GM18526 (cell line): ENCODE data around the gene FIZ1.

Experiments used
- POLR2A ChIP-seq: IDR thresholded peaks from 3 replicates; pipeline ENCODE4 v1.6.1; 2011; ENCODE audit not compliant: insufficient read length; ENCODE audit errors: extremely low read depth

FIZ1 gene

DNA sequence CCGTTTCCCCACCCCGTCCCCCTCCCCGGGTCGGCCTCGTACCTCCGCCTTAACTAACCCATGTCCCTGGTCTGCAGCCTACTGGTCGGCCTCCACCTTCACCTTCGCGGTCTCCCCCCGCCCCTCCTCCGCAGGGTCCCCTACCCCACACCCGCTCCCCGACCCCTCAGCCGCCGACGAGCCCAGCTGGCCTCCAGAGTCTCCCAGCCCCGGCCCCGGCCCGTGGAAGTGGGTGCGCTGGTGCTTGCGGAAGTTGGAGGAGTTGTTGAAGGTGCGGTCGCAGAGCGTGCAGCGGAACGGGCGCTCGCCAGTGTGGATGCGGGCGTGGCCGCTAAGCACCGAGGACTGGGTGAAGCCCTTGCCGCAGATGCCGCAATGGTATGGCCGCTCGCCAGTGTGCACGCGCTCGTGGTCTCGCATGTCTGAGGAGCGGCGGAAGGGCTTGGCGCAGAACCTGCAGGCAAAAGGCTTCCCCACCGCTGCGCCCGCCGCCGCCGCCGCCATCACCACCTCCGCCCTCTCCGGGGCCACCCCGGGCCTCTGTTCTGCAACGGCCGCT is 22.4 kb upstream of the FIZ1 start:
- no peak for TF ChIP-seq POLR2A

DNA sequence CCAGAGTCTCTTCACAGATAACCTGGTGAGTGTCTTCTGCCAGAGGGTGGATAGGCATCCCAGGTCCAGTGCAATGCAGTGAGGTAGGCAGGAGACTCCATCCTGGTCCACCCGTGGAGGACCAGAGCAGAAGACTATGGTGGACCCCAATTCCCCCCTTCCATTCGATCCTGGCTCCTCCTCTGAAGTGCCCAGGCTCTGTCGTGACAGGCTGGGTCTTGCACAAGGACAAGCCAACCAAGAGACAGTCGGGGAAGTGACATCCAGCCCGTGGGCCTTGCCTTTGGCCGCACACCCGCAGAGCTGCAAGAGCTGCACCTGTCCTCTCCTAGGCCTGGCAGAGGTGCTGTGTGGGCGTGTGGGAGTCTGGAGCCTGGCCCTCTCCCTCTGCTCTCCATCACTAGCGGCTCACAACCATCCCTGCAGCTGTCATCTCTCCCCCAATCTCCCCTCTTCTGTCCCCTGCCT is 21.9 kb upstream of the FIZ1 start:
- TF ChIP-seq POLR2A: no peak

DNA sequence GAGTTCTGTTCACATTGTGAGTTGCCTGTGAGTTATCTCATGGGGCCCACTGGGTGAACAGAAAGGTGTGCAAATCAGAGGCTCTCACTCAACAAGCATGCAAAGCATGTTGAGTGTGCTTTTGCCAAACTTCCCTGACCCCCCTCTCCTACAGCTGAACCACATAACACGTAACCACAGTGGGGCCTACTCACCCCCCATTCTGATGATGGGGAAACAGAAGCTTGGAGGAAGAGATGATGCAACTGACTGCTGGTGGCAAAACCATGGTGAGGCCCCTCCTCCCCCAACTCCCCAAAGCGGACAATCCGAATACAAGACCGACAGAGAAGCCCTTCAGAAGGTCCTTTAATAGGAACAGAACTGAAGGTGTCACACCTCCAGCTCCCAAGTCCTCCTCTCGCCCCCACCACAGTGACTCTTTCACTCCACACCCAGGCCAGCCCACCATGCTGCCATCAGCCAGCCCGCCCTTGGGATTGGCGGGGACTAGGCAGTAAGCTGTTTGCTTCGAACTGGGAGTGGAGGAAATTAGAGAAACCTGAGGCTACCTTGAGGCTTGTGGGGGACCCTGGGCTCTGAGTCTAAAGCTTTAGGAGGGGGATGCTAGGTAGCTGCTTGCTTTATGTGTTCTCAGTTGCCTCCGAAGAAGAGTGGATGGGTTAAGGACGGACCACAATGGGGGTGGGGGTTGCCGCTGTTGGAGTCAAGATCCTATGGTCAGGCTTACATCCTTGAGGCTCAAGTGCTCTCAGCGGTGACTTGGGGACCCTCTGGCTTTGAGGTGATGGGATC is 21.3 kb upstream of the FIZ1 start:
- no peak for TF ChIP-seq POLR2A

DNA sequence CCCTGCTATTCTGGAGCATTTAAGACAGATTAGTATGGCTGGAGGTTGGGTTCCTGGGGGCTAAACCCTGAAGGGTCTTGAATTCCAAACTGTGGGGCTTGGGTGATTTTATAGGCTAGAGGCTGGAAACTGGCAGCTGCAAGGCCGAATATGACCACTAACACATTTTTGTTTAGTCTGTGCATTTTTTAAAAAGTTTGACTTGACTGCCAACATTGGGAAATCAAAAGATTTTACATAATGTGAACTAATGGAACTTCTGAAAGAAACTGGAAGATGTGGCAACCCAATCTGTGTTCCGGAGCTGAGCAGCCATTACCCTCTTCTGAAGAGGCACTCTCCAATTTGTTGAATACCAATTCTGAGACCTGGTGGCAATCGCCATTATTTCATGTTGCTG is 20.0 kb upstream of the FIZ1 start:
- no peak for TF ChIP-seq POLR2A

DNA sequence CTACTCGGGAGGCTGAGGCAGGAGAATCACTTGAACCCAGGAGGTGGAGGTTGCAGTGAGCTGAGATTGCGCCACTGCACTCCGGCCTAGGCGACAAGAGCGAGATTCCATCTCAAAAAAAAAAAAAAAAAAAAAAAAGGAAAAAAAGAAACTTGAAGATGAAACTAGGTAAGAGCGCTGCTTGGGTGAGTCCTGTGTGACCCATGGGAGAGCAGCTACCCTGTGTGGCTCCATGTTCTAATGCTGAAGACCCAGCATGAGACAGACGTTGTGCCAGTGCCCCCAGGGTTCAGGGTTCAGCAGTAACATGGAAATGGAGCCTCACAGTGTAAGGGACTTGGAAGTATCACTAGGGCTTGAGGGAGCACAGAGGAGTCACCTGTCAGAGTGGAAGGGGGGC is 19.1 kb upstream of the FIZ1 start:
- TF ChIP-seq POLR2A: no peak

DNA sequence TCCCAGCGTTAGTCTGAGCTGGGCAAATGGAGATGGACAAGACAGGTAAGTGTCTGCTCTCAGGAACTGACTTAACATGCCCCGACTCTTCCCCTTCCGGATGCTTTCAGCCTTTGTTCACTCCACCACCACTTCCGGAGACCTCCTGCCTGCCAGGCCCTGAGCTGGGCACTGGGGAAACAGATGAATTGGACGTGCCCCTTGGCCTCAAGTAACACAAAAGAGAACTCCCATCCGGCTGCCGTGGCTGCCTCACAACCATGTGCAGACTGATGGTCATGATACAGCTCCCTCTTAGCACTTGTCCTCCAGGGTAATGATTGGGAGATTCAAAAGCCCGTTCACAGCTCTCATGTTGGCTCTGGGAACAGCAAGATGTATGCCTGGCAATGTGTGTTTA is 18.1 kb upstream of the FIZ1 start:
- TF ChIP-seq POLR2A: no peak

DNA sequence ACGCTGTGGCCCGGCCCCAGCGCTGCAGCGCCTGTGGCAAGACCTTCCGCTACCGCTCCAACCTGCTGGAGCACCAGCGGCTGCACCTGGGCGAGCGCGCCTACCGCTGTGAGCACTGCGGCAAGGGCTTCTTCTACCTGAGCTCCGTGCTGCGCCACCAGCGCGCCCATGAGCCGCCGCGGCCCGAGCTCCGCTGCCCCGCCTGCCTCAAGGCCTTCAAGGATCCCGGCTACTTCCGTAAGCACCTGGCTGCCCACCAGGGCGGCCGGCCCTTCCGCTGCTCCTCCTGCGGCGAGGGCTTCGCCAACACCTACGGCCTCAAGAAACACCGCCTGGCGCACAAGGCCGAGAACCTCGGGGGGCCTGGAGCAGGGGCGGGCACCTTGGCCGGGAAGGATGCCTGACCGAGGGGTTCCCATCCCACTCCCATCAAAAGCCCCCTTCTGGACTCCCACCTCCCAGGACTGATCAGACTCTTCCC is 17.1 kb upstream of the FIZ1 start:
- TF ChIP-seq POLR2A: no peak

DNA sequence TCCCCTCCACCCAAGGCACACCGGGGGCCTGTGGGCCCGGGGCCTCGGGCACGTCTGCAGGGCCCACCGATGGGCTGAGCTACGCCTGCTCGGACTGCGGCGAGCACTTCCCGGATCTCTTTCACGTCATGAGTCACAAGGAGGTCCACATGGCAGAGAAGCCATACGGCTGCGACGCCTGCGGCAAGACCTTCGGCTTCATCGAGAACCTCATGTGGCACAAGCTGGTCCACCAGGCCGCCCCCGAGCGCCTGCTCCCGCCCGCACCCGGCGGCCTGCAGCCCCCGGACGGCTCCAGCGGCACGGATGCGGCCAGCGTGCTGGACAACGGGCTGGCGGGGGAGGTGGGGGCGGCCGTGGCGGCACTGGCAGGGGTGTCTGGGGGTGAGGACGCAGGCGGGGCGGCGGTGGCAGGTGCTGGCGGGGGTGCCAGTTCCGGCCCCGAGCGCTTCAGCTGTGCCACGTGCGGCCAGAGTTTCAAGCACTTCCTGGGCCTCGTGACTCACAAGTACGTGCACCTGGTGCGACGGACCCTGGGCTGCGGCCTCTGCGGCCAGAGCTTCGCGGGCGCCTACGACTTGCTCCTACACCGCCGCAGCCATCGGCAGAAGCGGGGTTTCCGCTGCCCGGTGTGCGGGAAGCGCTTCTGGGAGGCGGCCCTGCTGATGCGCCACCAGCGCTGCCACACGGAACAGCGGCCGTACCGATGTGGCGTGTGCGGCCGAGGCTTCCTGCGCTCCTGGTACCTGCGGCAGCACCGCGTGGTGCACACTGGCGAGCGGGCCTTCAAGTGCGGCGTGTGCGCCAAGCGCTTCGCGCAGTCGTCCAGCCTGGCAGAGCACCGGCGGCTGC is 16.5 kb upstream of the FIZ1 start:
- TF ChIP-seq POLR2A: no peak

DNA sequence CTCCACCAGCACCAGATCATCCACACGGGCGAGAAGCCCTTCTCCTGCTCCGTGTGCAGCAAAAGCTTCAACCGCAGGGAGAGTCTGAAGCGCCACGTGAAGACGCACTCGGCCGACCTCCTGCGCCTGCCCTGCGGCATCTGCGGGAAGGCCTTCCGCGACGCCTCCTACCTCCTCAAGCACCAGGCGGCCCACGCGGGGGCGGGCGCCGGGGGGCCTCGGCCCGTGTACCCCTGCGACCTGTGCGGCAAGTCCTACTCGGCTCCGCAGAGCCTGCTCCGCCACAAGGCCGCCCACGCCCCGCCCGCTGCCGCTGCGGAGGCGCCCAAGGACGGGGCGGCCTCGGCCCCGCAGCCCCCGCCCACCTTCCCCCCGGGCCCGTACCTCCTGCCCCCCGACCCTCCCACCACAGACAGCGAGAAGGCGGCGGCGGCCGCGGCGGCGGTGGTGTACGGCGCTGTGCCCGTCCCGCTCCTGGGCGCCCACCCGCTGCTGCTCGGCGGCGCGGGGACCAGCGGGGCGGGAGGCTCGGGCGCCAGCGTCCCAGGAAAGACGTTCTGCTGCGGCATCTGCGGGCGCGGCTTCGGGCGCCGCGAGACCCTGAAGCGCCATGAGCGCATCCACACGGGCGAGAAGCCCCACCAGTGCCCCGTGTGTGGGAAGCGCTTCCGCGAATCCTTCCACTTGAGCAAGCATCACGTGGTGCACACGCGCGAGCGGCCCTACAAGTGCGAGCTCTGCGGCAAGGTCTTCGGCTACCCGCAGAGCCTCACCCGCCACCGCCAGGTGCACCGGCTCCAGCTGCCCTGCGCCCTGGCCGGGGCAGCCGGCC is 15.6 kb upstream of the FIZ1 start:
- TF ChIP-seq POLR2A: no peak

DNA sequence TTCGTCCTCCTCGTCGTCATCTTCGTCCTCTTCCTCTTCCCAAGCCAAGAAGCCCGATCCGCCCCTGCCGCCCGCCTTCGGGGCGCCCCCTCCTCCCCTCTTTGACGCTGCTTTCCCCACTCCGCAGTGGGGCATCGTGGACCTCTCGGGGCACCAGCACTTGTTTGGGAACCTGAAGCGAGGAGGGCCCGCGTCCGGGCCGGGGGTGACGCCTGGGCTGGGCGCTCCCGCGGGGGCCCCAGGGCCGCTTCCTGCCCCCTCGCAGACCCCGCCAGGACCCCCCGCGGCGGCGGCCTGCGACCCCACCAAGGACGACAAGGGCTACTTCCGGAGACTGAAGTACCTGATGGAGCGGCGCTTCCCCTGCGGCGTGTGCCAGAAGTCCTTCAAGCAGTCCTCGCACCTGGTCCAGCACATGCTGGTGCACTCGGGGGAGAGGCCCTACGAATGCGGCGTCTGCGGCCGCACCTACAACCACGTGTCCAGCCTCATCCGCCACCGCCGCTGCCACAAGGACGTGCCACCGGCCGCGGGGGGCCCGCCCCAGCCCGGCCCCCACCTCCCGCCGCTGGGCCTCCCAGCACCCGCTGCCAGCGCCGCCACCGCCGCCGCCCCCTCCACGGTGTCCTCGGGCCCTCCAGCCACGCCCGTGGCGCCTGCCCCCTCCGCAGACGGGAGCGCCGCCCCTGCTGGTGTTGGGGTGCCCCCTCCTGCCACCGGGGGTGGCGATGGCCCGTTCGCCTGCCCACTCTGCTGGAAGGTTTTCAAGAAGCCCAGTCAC is 14.8 kb upstream of the FIZ1 start:
- no peak for TF ChIP-seq POLR2A

DNA sequence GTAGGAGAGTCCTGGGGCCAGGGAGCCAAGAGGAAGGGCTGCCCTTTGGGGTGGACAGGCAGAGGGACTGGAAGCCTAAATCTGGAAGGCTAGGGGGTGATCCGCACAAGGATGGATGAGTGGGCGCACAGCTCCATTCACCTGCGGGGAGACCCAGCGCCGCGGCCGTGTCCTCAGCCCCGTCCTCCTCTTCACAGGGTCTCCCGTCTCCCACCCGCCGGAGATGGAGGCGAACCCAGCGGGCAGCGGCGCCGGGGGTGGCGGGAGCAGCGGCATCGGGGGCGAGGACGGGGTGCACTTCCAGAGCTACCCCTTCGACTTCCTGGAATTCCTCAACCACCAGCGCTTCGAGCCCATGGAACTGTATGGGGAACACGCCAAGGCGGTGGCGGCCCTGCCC is 14.1 kb upstream of the FIZ1 start:
- TF ChIP-seq POLR2A: no peak

DNA sequence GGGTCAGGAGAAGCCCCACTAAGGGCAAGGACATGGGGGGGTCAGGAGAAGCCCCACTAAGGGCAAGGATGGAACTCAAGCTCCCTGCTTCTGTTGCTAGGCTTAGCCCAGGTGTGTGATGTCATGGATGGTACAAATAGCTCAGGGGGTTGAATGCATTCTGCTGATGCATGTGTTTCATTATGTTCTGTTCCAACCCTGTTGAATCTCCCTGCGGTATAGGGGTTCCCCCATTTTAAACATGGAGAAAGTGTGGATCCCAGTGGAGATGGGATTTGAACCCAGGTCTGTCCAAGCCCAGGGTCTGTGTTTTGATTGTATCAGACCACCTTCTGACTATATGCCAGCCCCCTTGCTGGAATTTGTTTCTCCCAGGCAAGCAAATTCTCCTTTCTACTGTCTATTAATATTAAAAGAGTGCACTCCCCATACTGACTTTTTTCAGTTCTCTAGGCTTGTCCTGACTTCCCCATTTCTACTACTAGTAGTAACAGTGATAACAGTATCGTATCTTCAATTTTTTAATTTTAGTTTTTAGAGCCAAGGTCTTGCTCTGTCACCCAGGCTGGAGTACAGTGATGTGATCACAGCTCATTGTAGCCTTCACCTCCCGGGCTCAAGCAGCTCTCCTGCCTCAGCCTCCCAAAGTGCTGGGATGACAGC is 12.8 kb upstream of the FIZ1 start:
- TF ChIP-seq POLR2A: no peak

DNA sequence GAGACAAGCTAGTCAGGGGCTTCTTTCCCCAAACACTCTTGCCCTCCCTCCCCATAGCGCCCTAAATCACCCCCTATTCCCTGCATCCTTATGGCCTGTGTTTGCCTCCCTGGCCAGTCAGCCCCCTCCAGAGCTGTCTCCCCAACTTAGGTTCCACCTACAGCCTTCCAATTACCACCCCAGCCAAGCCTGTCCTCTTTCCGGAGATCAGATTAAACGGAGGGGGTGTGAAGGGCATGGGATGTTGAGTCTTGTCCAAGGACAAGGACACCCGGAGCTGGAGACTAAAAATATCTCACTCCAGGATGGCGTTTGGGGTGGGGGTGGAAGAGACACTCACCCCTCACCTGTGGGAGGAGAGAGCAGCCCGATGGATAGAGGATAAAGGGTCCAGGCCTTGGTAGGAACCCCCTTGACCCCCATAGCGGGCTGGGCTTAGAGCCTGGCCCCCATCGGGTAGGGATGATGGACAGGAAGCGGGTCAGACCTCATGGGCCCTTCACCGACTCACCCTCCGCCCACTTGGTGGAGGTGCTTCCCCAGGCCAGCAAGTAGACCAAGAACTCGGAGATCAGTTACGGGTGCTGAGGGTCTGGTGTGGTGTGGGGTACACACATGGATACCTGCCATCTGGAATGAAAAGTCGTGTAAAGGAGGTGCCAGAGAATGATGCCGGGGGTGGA is 12.1 kb upstream of the FIZ1 start:
- TF ChIP-seq POLR2A: no peak
